Dermis blood vessel endothelial cell (primary cell): ENCODE measurements around the gene PLXNB1. TPM values are rescaled to one million over a fixed set of nuclear protein-coding genes. Genes with fewer than 3 reads are reported as not detected.

Experiments used
- DNase-seq: peaks from one replicate; pipeline ENCODE4 v3.0.0; 2010
- total RNA-seq: library from RNA; depleted of rRNA; stranded (reverse); fragments of >200 nt; gene quantifications from 2 replicates; pipeline ENCODE4 v1.2.3, GENCODE V29; 2014

The PLXNB1 gene
- total RNA-seq, 1 donor from 2014 or later = 23.7 TPM

DNA sequence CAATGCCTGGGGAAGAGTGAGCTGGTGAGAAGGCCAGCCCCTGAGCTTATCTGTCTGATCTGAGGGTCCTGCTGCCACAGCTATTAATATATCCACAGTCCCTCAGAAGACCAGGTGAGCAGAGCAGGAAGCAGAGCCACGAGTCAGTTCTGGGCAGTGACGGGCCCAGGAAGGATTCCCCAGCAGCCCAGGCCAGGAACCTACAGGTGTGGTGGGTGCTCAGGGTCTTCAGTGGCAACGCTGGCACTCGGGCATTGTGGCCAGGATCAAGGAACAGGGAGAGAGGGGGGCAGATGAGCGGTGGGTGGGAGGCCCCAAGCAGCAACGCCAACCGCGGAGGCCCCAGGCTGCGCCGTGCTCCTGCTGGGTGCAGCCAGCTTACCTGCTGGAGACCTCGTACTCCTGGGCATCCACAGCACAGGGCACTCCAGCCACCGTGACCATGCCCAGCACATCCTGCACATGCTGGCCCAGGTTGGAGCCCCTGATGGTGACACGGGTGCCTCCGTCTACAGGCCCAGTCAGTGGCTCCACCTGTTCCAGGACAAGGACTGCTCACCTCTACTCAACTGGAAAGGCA, 12.3 kb downstream of the PLXNB1 start:
- no peak for DNase-seq

DNA sequence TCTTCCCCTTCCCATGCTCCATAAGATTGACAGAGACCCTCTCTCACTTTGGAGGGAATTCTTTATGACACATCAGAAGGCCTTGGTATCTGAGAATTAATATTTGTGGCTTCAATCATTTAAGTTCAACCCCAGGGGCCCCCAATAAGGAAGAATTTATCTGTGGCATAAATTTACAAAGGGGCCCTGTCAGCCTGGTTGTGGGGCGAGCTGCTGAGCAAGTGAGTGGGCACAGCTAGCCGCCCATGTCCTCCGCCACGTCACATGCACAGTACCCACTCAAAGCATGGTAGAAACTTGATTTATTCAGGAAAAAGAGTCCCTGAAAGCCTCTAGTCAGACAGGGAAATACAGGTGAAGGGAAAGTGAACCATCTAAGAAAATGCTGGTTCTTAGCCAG, 13.3 kb downstream of the PLXNB1 start:
- no peak for DNase-seq

DNA sequence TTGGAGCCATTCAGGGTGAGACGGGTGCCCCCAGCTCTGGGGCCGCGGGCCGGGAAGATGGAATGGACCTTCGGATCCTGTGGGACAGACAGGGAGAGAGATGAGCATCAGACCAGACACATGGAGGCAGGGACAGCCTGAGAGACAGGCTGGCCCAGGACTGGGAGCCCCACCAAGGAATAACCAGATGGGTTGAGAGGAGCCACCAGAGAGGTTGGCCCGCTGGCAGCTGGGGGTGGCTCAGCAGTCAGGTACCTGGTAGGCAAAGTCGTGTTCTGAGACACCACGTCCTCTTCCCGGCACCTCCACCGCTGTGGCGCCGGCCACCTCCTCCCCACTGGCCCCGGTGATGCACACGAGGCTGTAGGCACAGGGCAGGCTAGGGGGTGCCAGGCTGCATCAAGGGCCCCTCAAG, 13.8 kb downstream of the PLXNB1 start:
- DNase-seq = no peak

DNA sequence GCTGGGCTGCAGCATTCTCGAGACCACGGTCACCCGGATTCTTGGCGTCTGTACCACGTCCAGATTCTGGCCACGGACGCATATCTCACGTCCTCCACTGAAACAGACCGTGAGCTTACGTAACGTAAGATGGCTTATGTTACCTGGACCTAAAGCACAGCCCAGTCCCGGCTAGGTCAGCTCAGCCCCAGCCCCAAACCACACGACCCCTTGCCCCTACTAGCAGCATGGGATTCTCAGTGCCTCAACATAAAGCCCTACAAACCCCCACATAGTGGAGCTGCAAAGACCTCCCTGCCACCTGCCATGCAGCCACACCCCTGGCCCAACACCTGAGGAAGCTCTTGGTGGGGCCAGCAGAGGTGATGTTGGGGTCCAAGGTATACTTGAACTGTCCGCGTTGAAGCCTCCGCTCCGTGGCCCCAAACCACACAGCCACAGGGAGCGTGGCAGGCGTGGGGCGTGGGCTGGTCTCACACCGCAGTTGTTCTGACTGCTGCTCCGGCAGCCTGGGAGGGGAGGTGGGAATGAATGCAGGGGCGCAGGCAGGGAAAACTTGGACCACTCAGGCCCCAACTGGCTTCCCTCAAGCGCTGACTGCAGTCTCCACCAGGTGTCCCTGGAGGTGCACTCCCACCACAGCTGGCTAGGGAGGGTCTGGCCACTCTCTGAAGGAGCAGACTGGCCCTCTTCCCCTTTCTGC, 14.5 kb downstream of the PLXNB1 start:
- no peak for DNase-seq

DNA sequence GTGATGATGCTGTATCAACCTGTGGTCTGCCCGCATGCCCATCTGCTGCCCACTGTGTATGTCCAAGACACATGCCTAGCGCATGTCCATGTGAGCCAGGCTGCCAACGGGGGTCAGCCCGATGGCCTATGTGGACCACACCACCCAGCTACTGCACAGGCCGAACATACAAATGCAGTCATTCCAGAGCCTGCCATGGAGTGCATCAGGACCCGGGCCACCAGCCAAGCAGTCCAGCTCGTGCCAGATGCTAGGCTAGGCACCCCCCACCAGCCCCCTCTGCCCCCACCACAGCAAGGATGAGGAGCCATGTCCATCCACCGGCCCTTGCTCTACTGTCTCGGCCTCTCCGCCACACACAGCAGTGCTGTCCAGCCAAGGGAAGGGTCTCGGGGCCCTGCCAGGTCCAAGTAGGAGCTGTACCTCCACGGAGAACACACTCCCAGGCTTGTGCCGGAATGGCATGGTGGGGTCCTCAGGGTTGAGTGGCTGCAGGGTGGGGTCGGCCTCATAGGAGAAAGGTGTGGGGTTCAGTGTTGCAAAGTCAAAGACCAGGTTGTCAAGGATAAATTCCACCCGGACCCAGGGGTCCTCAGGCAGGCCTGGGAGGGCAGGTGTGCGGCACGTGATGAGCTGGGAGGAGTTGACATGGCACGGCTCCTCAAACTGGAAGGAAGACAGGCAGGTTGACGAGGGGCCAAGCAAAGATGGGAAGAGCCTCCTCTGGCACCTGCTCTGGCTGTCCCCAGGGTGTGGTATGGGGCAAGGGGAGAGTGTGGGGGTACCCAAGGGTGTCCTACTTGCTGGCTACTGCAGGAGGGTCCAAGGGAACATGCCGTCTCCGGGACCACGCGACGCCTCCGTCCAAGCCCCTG, 15.3 kb downstream of the PLXNB1 start:
- DNase-seq = no peak

DNA sequence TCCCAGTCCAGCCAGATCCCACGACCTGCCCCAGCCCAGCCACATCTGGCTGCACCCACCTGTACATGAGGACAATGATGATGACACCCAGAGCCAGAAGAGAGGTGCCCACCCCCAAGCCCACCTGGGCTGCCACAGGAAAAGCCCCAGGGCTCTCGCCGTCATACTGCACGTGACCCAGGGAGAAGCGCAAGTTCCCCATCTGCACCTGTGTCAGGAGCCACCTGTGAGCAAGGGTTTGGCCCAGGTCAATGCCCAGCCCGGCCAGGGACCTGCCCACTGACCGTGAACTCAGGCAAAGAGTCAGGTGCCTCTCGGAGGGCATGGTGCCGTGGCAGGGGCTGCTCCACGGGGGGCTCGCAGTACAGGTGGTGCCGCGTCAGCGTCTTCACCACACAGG, 16.3 kb downstream of the PLXNB1 start:
- no peak for DNase-seq

DNA sequence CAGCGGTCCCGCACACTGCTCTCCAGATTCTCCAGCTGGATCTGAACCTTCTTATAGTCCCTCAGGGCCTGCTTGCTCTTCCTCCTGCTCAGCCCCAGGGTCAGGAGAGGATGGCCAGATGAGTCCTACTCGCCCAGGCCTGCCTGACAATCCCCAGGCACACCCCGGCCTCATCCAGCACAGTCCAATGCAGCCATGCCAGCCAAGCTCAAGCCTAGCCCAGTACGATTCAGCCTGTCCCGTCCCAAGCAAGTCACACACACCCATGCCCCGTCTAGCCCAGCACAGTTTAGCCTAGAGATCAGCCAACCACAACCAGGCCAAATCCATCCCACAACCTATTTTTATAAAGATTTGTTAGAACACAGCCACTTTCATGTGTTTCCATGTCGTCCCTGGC, 16.8 kb downstream of the PLXNB1 start:
- no peak for DNase-seq

DNA sequence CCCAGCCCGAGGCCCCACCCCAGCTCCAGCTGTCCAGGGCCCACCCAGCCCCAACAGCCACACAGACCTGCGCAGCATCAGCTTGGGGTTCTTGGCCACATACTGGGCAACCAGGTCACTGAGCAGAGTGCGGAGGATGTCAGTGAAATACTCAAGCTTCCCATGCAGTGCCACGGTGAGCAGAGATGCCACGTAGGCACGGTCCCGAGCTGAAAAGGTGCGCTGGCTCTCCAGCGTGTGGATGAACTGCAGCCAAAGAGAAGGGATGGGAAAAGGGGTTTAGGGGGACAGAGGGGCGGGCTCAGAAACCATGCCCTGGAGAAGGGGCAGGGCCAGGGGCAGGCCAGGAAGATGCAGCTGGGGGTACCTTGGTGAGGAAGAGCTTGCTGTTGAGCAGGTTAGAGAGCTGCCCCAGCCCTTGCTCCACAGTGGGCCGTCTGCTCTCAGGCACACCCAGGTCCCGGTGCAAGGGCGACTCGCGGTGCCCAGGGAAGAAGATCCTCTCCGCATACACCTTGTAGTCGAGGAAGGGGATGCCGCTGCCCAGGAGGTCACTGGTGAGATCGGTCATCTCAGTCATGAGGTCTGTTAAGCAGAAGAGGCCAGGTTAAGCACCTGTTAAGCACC, 17.4 kb downstream of the PLXNB1 start:
- no peak for DNase-seq

DNA sequence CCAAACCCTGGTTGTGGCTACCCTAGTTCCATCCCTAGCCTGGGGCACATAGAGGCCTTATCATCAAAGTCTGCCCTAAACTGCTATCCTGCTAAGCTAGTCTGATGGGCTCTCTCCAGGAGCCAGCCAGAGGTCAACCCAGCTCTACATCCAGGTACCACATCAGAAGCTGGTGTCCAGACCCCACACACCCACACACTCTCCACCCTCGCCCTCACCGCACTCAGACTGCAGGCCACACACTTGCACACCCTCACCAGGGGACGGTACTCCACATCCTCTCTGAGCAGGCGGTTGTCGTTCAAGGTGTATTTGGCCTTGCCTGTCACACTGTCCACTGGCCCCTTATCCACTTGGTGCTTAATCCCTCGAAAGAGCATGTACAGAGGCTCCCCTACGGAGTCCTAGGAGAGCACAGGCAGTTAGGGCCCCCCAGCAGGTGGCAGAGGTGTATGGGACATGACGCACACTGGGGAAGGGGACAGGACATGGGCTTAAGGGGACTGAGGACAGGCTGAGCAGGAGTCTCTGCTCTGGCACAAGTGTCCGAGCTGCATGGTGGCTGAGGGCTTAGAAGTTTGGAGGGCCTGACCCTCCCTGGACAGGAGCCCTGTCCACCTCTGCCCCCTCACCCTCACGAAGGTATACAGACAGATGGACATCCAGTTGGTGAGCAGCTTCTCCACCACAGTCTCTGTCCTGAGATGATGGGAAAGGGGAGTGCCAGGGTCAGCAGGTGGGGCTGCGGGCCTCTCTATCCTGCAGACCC, 18.1 kb downstream of the PLXNB1 start:
- no peak for DNase-seq

DNA sequence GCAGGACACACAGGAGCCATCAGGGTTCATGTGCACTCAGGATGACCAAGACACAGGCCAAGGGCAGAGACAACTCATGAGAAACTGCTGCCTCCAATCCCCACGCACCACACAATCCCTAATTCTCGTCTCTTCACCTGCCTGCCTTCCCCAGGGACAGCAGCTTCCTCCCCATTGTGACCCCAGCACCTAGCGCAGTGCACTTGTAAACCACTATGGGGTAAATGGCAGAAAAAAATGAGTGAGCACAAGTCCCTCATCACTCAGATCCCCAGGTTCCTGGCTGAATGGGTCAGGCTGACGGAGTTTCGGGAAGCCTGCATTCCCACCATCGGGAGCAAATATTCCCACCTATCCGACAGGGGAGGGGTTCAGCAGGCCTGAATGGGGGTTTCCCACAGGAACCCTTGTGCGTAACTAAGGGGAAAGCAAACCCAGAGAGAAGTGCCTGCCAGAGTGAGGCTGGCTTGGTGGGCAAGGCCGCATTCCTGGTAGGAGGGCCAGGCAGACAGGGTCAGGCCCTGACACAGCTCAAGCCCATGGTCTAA, 18.8 kb downstream of the PLXNB1 start:
- no peak for DNase-seq

DNA sequence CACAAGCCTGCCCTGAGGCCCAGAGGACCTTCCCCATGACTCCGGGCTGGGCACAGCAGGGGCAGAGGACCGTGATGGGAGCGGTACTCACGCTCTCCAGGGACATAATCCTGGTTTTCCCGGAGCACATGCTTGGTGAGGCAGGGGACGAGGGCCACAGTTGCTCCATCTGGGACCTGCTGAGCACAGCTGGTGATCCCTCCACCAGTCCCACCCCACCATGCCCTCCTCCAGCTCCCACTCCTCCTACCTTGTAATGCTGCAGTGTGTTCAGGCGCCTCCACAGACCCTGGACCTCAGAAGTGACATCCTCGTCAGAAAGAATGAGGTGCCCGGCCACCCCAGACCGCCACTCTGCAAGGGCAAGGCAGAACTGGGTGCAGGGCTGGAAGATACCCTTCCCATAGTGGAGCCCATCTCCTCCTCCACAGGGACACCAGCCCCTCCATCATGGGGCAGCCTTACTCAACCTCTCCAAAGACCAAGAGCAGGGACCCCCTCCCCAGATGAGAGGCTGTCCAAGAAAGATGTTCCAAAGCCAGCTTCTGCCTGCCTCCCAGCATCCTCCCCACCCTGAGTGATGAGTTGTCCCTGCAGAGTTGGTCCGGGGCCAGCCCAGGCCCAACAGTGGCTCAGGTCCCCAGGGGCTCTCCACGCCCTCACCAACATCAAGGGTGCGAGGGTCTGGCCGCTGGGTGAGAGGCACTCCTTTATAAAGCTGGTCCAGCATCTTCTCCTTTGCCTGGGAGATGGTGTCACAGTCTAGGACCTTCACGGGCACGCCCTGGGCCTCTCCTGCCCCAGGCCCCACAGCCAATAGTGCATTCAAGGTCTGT, 19.5 kb downstream of the PLXNB1 start:
- DNase-seq = no peak

DNA sequence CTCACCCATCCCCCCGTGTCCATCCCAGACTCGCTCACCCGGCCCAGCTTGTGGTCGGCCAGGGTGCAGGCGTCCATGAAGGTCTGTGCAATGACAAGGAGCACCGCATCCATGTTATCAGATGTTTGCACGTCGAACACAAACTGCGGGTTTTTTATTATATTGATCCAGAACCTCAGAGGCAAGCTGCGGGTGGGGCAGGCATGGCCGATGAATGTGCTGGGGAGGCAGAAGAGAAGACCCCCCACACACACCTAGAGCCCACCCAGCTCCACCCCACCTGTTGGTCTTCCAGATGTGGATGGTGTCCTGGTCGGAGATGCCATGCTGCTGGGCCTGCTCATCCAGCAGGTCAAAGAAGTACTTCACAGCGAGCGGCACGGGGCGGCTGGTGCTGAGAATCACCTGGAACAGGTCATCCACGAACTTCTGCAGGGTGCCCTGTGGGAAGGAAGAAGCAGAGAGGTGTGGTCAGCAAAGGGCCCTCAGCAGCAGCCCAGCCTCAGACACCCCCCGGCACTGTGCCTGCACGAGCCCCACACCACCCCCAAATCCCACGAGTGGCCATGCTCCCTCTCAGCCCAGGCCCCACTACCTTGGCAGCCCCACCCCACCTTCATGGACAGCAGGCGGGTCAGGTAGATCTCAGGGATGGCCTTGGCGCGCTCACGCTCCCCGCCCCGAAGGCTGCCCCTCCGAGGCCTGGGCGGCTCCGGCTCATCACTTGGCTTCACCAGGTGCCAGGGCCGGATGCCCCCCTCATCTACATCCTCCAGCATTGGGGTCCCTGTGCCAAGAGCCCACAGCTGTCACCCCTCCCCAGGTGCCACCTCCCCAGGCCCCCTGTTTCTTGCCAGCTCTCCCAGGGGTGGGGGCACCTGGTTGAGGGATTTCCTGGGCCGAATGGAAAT, 20.3 kb downstream of the PLXNB1 start:
- DNase-seq = no peak

DNA sequence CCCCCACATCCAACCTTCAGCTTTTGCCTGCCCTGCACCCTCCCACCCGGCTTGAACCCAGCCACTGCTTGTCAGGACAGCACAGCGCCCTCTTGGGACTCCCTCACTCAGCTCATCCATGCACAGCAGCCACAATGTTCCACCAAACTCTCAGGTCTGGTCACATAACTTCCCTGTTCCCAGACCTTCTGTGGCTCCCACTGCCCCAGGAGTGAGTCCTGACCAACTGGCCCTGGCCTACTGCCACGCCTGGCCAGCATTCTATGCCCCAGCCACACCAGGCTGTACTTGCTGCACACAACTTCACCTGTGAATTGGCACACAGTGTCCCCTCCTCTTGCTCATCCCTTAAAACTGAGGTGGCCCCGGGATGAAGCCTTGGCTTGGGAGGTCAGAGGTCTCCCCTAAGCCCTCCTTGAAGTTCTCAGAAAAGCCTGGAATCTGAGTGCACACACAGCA, 21.0 kb downstream of the PLXNB1 start:
- no peak for DNase-seq

DNA sequence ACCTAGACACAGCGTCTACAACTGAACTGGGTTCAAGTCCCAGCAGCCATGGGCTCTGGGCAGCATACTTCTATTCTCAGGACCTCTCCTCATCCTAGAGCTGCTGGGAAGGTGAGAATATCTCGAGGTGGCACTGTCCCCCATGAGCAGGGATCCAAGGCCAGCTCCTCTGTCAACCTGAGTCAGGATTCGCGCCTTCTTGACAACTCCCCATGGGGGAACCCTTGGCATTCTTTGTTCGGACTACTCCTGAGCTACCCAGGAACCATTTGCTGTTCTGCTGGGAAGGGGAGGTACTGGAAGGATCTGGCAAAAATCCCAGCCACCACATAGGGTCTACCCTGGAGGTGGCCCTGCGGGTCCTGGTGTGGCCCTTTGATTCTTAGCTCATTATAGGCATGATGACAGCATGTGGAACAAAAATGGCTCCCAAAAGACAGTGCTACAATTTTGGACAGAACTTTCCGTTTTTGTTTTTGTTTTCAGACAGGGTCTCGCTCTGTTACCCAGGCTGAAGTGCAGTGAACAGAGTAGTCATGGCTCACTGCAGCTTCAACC, 22.3 kb downstream of the PLXNB1 start:
- no peak for DNase-seq

DNA sequence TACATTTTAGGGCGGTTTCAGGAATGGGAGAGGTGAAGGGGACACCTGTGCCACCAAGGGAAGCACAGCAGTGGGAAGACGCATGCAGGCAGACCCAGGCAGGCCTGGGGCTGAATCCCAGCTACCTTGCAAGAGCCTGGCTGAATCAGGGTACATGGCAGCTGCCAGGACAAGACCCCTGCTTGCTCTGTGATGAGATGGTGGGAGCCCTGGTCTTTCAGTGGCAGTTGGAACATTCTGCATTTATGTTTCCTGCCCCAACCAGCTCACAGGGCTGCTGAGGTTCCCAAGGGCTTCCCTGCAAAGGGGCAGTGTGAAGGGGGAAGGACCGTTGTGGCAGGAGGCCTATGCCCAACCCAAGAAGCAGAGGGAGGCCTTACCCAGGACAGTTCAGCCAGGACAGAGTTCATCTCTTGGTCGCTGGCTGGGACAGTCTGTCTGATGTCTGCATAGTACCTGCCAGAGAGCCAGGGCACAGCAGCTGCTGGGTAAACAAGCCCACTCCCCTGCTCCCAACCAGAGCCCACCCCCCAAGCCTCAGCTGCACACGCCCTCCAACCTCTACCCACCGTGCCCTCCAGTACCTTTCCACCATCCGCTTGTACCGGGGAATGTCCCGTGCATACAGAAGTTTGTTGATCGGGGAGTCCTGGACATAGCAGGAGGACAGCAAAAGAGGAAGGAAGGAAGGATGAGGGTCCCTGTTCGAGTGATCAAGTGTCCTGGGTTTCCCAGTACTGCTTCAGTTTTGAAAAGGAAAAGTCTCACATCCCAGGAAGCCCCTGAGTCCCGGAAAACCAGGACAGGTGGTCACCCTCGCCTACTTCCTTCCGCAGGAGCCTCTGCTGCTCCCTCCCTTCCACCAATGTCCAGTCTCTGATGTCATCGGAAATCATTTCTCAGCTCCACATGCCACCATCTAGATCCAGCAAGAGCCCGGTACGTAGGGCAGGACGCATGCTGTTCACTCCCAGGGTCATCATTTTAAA, 23.1 kb downstream of the PLXNB1 start:
- DNase-seq = no peak

DNA sequence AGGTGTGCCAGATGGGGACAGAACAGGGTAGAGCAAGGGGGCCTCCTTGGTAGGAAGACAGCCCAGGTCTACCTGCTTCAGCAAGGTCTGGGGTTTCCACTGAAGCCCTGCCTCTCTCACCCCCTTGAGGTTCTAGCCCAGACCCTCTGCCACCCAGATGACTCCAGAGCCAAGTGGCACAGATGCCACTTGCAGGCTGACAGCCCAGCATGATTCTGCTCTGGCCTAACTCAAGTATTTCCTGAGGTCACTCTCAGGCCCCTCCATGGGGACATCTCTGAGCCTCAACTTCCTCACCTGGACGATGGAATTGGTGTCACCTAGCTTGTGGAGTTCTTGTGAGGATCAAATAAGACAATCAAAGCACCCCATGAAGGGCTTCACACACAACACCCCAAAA, 23.9 kb downstream of the PLXNB1 start:
- DNase-seq = no peak

DNA sequence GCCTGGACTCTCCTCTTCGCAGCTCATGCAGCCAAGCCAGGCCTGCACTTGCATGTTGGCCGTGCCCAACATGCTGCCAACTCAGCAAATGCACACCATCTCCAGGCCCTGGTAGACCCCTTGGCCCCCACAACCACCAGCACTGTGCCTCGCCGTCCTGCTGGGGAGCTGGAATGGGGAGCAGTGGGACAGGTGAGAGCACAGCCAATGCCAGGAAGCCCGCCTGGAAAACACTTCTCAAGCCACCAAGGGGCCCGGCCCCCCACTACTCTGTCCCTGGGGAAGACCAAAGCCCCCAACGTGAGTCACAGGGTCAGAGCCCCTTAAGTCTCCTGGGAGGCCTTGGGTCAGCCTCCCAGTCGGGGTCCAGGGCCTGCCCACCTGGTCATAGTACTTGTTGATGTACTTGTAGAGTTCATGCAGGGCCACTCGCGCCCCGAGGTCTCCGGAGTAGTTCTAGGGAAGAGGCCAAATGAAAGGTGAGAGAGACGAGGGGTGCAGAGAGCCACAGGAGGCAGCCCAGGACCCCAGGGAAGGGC, 24.5 kb downstream of the PLXNB1 start:
- DNase-seq = no peak
